CD4-positive, alpha-beta T cell treated with Interleukin-6 for 4 hours (primary cell): ENCODE measurements around the gene PPP1R9B.

Source experiments
- DNase-seq: peaks from one replicate; pipeline ENCODE4 v3.0.0-alpha.2; 2020; ENCODE audit warnings: mixed read lengths

Gene PPP1R9B

DNA sequence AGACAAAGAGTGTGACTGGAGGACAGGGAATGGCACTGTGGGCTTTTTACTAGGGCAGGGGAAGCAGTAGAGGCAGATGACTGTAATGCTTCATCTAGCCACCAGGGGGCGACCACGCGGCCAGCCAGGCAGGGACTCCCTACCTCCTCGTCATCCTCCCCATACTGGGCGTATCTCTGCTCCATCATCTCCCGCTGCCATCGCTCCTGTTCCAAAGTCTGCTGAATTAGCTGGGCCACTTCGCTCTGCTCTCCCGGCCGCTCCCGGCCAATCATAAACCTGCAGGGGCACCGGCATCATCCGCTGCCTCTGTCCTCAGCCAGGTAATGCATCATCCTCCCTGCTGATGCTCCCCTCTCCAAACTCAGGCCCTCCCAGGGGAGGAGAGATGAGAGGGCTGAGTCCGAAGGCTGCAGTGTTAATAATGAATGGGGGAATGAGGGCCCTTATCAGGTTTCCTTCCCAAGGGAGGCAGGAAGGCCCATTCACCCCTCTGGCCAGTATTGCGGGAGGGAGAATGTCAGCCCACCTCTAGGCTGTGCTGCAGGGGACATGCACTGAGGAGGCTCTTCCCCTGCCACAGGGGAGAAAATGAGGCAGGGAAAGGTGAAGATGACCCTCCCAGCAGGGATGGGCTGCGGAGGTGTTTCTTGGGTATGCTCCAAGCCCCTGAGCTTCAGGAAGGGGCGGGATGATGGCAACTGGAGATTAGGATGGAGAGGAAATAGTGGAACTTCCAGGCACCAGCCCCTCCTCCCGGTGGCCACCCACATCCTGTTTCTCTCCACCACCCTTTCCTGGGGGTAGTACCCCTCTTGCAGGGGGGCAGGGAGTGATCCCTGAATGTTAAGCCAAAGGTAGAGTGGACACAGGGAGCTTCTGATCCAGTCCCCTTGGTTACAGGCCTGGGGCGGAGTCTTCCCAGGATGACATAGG is 10.3 kb downstream of the PPP1R9B start:
- DNase-seq, result peak; percentile 85

DNA sequence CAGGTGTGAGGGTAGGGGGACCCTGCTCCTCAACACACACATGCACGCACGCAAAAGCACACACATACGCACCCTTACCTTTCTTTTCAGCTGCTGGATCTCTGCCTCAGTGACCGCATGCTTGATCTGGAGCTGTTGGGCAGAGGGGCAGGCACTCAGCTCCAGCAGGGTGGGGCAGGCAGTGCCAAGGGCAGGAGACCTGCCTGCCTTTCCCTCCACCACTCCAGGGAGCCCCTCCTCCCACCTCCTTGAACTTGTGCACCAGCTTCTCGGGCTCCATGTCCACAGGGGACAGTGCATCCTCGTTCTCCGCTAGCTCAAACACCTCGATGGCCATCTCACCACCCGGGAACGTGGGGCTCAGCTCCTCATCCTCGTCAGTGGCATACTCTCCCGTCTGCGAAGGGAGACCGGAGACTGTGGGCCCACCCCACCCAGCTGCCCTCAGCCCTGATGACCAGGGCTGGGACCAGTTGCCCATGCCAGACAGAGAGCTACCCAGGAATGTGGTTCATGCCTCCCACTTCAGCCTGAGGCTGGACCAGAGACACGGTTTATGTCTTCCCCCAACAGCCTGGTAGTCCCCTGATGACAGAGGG is 11.2 kb downstream of the PPP1R9B start:
- no peak for DNase-seq

DNA sequence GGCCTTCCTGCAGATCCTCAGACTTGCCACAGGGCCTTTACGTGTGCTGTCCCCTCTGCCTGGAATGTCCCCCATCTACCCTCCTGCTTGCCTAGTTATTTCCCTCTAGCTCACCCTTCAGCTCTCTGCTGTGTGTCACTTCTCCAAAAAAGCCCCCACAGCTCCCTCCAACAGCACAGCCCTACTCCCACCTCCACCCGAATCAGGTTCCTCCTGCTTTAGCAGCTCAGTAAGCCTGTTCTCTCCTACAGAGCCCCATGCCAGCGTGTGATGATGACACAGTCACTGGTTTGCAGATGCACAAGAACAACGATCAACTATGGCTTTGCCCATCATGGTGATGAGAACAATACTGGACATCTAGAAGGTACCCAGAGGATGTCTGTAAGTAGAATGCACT is 13.4 kb downstream of the PPP1R9B start:
- no peak for DNase-seq

DNA sequence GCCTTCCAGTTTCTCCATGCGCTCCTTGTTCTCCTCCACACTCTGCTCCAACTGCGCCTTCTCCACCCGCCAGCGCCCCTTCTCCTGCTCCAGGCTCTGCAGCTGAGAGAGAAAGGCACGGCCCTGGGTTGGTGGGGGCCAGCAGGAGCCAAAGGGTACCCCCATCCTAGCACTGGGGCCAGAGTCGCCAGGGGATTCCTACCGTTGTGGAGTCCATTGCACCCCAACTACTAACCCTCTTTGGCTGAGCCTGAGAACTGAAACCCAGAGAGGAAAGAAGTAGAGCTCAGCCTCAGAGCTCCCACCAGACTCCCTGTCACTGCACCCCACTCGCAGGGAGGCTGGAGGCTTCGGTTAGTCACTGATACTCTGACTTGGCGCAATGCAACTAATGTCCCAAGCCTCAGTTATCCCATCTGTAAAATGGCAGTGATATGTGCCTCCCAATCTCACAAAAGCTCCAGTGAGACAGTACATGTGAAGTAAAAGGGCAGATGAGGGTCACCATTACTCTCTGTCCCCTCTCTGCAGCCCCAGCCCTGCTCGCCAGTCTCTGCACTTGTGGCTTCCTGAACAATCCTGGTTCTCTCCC is 14.3 kb downstream of the PPP1R9B start:
- DNase-seq, result no peak

- DNase-seq, result no peak
Observed at GRCh38 chr17:50135316-50136095, 15.0 kb downstream of the PPP1R9B start.

- DNase-seq, result no peak
Observed at GRCh38 chr17:50134206-50135110, 16.0 kb downstream of the PPP1R9B start.

GRCh38 chr17:50133769-50134099 is 16.7 kb downstream of the PPP1R9B start:
- DNase-seq, result no peak

- DNase-seq, result no peak
Observed at GRCh38 chr17:50133028-50133768, 17.3 kb downstream of the PPP1R9B start.

- no peak for DNase-seq
Observed at GRCh38 chr17:50132104-50132794, 18.2 kb downstream of the PPP1R9B start.

- DNase-seq, result no peak
Observed at GRCh38 chr17:50130559-50131305, 19.7 kb downstream of the PPP1R9B start.

- DNase-seq, result peak; percentile 60
Observed at GRCh38 chr17:50129728-50130558, 20.5 kb downstream of the PPP1R9B start, which contains the start of gene SAMD14. TSS of gene SAMD14 (minus strand) at chr17:50130160. CDS start at chr17:50124959, 5,201 bp downstream.

DNA sequence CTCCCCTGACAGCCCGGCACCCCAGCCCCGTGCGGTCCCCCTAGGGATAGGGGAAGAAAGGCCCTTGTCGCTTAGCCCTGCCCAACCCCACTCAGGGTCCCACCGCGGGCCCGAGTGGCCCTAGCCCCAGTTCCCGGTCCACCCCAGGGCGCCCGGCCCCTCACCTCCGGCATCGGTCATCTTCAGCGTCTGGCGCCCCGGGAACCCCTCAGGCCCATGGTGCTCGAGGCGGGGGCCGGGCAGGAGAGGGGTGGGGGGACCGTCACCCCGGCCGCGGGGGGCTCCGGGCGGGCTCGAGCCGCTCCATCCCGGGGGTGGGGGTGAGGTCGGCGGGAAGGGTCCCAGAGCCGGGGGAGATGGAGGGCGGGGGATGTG is 21.1 kb downstream of the PPP1R9B start:
- no peak for DNase-seq

GRCh38 chr17:50128441-50129352 is 21.8 kb downstream of the PPP1R9B start:
- no peak for DNase-seq

DNA sequence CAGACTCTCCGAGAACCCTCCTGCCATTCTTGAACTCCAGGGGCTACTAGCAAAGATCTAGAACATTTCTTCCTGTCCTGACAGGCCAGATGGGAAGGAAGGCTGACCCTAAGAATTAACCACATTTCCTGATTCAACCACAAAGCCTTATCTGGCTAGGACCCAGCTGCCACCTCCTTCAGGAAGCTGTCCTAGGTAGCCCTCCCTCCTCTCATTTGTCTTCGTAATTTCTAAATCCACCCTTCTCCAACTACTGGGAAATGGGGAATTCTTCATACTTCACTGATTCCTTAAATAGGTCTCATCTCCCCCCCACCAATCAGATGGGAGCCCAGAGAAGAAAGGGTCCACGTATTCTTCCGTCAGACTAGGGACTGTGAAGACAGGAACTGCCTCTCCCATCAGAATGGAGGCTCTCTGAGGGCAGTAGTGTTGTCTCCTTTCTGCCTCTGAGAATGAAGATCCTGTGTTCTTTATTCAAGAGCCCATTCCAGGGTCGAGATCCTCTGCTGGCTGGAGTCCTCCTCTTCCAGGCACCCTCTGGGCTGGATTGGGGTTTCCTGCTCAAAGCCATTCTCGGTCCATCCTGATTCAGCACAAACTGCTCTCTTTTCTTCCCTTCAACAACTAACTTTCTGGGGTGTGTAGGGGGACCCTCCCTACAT is 22.6 kb downstream of the PPP1R9B start:
- no peak for DNase-seq

DNA sequence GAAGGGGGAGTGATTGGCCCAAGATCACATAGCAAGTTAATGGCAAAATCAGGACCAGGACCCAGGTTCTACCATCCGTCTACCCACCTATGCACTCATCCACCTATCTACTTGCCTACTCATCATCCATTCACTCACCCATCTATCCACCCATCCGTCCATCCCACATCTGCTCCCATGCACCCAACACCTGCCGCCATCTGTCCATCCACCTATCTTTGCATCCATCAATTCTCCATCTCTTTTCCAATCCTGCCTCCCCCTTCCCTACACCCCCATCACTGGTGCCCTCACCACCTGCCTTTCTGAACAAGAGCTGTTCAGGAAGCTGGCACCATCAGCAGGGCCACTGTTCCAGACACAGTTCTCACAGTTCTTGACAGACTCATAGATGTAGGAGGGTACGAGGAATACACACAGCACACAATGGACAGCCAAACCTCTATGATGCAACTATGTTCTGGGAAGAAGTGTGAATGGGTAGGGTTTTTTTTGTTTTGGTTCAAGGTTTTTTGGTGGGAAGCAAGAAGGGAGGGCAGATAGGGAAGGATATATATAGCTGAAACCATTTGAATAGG is 25.0 kb downstream of the PPP1R9B start:
- no peak for DNase-seq

- no peak for DNase-seq
Observed at GRCh38 chr17:50123649-50124349, 26.7 kb downstream of the PPP1R9B start.
